SK-N-SH treated with all-trans-retinoic acid at 6 μM for 48 hours (cell line): ENCODE measurements around the gene AKAP4.

ENCODE experiments used
- ATAC-seq: fragments of 200-7000 bp; cut with Tn5 transposase; 3 replicates; pipeline ENCODE4 v1.9.1; 2020; ENCODE audit warnings: mild to moderate bottlenecking, moderate library complexity
- ARNTL ChIP-seq: fragments of 450-650 bp; formaldehyde crosslinking; IDR thresholded peaks from 2 replicates; pipeline ENCODE4 v1.5.0; 2020; ENCODE audit warnings: low read depth, mild to moderate bottlenecking, moderate library complexity, borderline replicate concordance
- CSDC2 ChIP-seq: fragments of 250-450 bp; sonication (Bioruptor Pico); IDR thresholded peaks from 2 replicates; pipeline ENCODE4 v1.5.0; 2020; ENCODE audit warnings: mild to moderate bottlenecking, moderate library complexity
- ESRRG ChIP-seq: fragments of 250-450 bp; sonication (Bioruptor Pico); IDR thresholded peaks from 2 replicates; pipeline ENCODE4 v1.6.1; 2021; ENCODE audit warnings: mild to moderate bottlenecking
- ISL1 ChIP-seq: fragments of 250-450 bp; sonication (Bioruptor Pico); IDR thresholded peaks from 2 replicates; pipeline ENCODE4 v2.1.2; 2022; ENCODE audit warnings: mild to moderate bottlenecking, moderate library complexity
- PPARA ChIP-seq: fragments of 250-450 bp; sonication (Bioruptor Pico); IDR thresholded peaks from 2 replicates; pipeline ENCODE4 v1.5.0; 2020; ENCODE audit warnings: mild to moderate bottlenecking, borderline replicate concordance
- RARB ChIP-seq: fragments of 250-450 bp; sonication (Bioruptor Pico); IDR thresholded peaks from 2 replicates; pipeline ENCODE4 v1.8.0; 2021; ENCODE audit warnings: mild to moderate bottlenecking, moderate library complexity
- SNAI2 ChIP-seq: fragments of 250-450 bp; sonication (Bioruptor Pico); IDR thresholded peaks from 2 replicates; pipeline ENCODE4 v1.5.0; 2020; ENCODE audit warnings: mild to moderate bottlenecking, moderate library complexity
- TCF4 ChIP-seq: fragments of 250-450 bp; sonication (Bioruptor Pico); IDR thresholded peaks from 2 replicates; pipeline ENCODE4 v1.8.0; 2021; ENCODE audit warnings: mild to moderate bottlenecking, moderate library complexity, borderline replicate concordance
- TOX ChIP-seq: fragments of 250-450 bp; sonication (Bioruptor Pico); IDR thresholded peaks from 2 replicates; pipeline ENCODE4 v1.8.0; 2021; ENCODE audit warnings: mild to moderate bottlenecking, moderate library complexity, borderline replicate concordance
- ZC3H10 ChIP-seq: fragments of 250-450 bp; sonication (Bioruptor Pico); IDR thresholded peaks from 2 replicates; pipeline ENCODE4 v1.5.1; 2021; ENCODE audit warnings: mild to moderate bottlenecking, moderate library complexity
- ZFP3 ChIP-seq: fragments of 250-450 bp; sonication (Bioruptor Pico); IDR thresholded peaks from 2 replicates; pipeline ENCODE4 v1.5.0; 2020; ENCODE audit warnings: mild to moderate bottlenecking, moderate library complexity
- ZFP30 ChIP-seq: fragments of 450-650 bp; formaldehyde crosslinking; IDR thresholded peaks from 2 replicates; pipeline ENCODE4 v1.5.0; 2022; ENCODE audit warnings: mild to moderate bottlenecking, moderate library complexity
- ZNF565 ChIP-seq: fragments of 450-650 bp; formaldehyde crosslinking; conservative IDR thresholded peaks from 2 replicates; pipeline ENCODE4 v1.5.0; 2020; ENCODE audit warnings: low read depth, mild to moderate bottlenecking, moderate library complexity
- ZNF8 ChIP-seq: fragments of 450-650 bp; formaldehyde crosslinking; IDR thresholded peaks from 2 replicates; pipeline ENCODE4 v1.5.0; 2020; ENCODE audit warnings: mild to moderate bottlenecking, moderate library complexity
- TF ChIP-seq, protein P1 (sequence below): fragments of 250-450 bp; sonication (Bioruptor Pico); IDR thresholded peaks from 2 replicates; pipeline ENCODE4 v1.5.0; 2020; ENCODE audit warnings: mild to moderate bottlenecking, moderate library complexity
- TF ChIP-seq, protein P2 (sequence below): fragments of 250-450 bp; sonication (Bioruptor Pico); IDR thresholded peaks from 2 replicates; pipeline ENCODE4 v1.8.0; 2021; ENCODE audit warnings: low read depth, mild to moderate bottlenecking, moderate library complexity, borderline replicate concordance
- TF ChIP-seq, protein P3 (sequence below): fragments of 250-450 bp; sonication (Bioruptor Pico); IDR thresholded peaks from 2 replicates; pipeline ENCODE4 v1.8.0; 2020; ENCODE audit warnings: mild to moderate bottlenecking, moderate library complexity, borderline replicate concordance
- TF ChIP-seq, protein P4 (sequence below): fragments of 250-450 bp; sonication (Bioruptor Pico); IDR thresholded peaks from 2 replicates; pipeline ENCODE4 v1.5.1; 2020; ENCODE audit warnings: low read depth, mild to moderate bottlenecking, moderate library complexity
- TF ChIP-seq, protein P5 (sequence below): fragments of 250-450 bp; sonication (Bioruptor Pico); IDR thresholded peaks from 2 replicates; pipeline ENCODE4 v1.5.1; 2021; ENCODE audit warnings: mild to moderate bottlenecking, moderate library complexity

The AKAP4 gene

GRCh38 chrX:50200907-50201306 lies at the start of gene AKAP4:
Gene AKAP4 (minus strand): TSS chrX:50201007. CDS start chrX:50200889, 118 bp downstream.
- no peak for ATAC-seq
- TF ChIP-seq ZNF565 (CRISPR knock-in tag) (no peak), ZFP3 (CRISPR knock-in tag) (no peak), RARB (CRISPR knock-in tag) (no peak), TOX (CRISPR knock-in tag) (no peak), ISL1 (CRISPR knock-in tag) (no peak), PPARA (CRISPR knock-in tag) (no peak), ARNTL (CRISPR knock-in tag) (no peak), ZNF8 (no peak), ZC3H10 (CRISPR knock-in tag) (no peak), SNAI2 (no peak), CSDC2 (CRISPR knock-in tag) (no peak), ZFP30 (CRISPR knock-in tag) (no peak)
- TF ChIP-seq, protein P1, sequence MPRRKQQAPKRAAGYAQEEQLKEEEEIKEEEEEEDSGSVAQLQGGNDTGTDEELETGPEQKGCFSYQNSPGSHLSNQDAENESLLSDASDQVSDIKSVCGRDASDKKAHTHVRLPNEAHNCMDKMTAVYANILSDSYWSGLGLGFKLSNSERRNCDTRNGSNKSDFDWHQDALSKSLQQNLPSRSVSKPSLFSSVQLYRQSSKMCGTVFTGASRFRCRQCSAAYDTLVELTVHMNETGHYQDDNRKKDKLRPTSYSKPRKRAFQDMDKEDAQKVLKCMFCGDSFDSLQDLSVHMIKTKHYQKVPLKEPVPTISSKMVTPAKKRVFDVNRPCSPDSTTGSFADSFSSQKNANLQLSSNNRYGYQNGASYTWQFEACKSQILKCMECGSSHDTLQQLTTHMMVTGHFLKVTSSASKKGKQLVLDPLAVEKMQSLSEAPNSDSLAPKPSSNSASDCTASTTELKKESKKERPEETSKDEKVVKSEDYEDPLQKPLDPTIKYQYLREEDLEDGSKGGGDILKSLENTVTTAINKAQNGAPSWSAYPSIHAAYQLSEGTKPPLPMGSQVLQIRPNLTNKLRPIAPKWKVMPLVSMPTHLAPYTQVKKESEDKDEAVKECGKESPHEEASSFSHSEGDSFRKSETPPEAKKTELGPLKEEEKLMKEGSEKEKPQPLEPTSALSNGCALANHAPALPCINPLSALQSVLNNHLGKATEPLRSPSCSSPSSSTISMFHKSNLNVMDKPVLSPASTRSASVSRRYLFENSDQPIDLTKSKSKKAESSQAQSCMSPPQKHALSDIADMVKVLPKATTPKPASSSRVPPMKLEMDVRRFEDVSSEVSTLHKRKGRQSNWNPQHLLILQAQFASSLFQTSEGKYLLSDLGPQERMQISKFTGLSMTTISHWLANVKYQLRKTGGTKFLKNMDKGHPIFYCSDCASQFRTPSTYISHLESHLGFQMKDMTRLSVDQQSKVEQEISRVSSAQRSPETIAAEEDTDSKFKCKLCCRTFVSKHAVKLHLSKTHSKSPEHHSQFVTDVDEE (CRISPR knock-in tag), result no peak
- TF ChIP-seq, protein P2, sequence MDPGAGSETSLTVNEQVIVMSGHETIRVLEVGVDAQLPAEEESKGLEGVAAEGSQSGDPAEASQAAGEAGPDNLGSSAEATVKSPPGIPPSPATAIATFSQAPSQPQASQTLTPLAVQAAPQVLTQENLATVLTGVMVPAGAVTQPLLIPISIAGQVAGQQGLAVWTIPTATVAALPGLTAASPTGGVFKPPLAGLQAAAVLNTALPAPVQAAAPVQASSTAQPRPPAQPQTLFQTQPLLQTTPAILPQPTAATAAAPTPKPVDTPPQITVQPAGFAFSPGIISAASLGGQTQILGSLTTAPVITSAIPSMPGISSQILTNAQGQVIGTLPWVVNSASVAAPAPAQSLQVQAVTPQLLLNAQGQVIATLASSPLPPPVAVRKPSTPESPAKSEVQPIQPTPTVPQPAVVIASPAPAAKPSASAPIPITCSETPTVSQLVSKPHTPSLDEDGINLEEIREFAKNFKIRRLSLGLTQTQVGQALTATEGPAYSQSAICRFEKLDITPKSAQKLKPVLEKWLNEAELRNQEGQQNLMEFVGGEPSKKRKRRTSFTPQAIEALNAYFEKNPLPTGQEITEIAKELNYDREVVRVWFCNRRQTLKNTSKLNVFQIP, result no peak
- TF ChIP-seq, protein P3, sequence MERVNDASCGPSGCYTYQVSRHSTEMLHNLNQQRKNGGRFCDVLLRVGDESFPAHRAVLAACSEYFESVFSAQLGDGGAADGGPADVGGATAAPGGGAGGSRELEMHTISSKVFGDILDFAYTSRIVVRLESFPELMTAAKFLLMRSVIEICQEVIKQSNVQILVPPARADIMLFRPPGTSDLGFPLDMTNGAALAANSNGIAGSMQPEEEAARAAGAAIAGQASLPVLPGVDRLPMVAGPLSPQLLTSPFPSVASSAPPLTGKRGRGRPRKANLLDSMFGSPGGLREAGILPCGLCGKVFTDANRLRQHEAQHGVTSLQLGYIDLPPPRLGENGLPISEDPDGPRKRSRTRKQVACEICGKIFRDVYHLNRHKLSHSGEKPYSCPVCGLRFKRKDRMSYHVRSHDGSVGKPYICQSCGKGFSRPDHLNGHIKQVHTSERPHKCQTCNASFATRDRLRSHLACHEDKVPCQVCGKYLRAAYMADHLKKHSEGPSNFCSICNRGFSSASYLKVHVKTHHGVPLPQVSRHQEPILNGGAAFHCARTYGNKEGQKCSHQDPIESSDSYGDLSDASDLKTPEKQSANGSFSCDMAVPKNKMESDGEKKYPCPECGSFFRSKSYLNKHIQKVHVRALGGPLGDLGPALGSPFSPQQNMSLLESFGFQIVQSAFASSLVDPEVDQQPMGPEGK (CRISPR knock-in tag), result no peak

GRCh38 chrX:50211510-50211909 lies 10.7 kb upstream of the AKAP4 start:
- no peak for TF ChIP-seq TCF4 (CRISPR knock-in tag)
- no peak for TF ChIP-seq ISL1 (CRISPR knock-in tag)
- ATAC-seq, result peak; percentile 81

DNA sequence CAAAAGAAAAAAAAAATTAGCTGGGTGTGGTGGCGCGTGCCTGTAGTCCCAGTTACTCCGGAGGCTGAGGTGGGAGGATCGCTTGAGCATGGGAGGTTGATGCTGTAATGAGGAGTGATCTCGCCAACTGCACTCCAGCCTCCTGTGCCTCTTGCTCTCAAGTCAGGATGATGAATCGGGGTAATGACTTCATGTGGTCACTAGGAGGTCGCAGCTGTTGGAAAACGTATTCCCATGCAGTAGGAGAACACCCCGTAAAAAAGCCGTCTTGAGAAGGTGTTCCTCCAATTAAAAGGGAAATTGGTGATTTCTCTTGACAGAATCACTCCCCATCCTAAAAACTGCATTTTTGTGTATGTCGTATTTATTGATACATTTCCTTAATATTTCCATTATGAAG lies 5.9 kb upstream of the AKAP4 start:
- ATAC-seq, result no peak
- no peak for TF ChIP-seq ISL1 (CRISPR knock-in tag)
- no peak for TF ChIP-seq ZC3H10 (CRISPR knock-in tag)
- TF ChIP-seq, protein P2, result no peak
- no peak for TF ChIP-seq ESRRG (CRISPR knock-in tag)
- TF ChIP-seq, protein P1 (CRISPR knock-in tag), result no peak
- TF ChIP-seq PPARA (CRISPR knock-in tag), result no peak
- TF ChIP-seq, protein P3 (CRISPR knock-in tag), result no peak
- TF ChIP-seq, protein P4, sequence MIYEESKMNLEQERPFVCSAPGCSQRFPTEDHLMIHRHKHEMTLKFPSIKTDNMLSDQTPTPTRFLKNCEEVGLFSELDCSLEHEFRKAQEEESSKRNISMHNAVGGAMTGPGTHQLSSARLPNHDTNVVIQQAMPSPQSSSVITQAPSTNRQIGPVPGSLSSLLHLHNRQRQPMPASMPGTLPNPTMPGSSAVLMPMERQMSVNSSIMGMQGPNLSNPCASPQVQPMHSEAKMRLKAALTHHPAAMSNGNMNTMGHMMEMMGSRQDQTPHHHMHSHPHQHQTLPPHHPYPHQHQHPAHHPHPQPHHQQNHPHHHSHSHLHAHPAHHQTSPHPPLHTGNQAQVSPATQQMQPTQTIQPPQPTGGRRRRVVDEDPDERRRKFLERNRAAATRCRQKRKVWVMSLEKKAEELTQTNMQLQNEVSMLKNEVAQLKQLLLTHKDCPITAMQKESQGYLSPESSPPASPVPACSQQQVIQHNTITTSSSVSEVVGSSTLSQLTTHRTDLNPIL (CRISPR knock-in tag), result no peak
- no peak for TF ChIP-seq CSDC2 (CRISPR knock-in tag)
- no peak for TF ChIP-seq RARB (CRISPR knock-in tag)
- no peak for TF ChIP-seq ZNF565 (CRISPR knock-in tag)
- no peak for TF ChIP-seq ARNTL (CRISPR knock-in tag)
- TF ChIP-seq TOX (CRISPR knock-in tag), result no peak
- no peak for TF ChIP-seq TCF4 (CRISPR knock-in tag)
- TF ChIP-seq, protein P5, sequence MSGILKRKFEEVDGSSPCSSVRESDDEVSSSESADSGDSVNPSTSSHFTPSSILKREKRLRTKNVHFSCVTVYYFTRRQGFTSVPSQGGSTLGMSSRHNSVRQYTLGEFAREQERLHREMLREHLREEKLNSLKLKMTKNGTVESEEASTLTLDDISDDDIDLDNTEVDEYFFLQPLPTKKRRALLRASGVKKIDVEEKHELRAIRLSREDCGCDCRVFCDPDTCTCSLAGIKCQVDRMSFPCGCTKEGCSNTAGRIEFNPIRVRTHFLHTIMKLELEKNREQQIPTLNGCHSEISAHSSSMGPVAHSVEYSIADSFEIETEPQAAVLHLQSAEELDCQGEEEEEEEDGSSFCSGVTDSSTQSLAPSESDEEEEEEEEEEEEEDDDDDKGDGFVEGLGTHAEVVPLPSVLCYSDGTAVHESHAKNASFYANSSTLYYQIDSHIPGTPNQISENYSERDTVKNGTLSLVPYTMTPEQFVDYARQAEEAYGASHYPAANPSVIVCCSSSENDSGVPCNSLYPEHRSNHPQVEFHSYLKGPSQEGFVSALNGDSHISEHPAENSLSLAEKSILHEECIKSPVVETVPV (CRISPR knock-in tag), result no peak
